WTC11 (cell line): ENCODE measurements around the gene PDE11A.

Experiments used
- ATF2 ChIP-seq: sonication (generic); formaldehyde crosslinking; IDR thresholded peaks from 2 replicates; pipeline ENCODE4 v1.8.1; 2022; ENCODE audit warnings: low read depth, missing genetic modification reagents, borderline replicate concordance
- CREM ChIP-seq: sonication (generic); formaldehyde crosslinking; IDR thresholded peaks from 2 replicates; pipeline ENCODE4 v1.8.1; 2022; ENCODE audit warnings: mild to moderate bottlenecking, missing genetic modification reagents, moderate library complexity
- CTCF ChIP-seq: fragments of 200-600 bp; IDR thresholded peaks from 2 replicates; pipeline ENCODE4 v1.8.0; 2022; ENCODE audit warnings: antibody characterized with exemption
- E2F1 ChIP-seq: sonication (generic); formaldehyde crosslinking; IDR thresholded peaks from 2 replicates; pipeline ENCODE4 v1.8.0; 2022; ENCODE audit warnings: mild to moderate bottlenecking, missing genetic modification reagents
- ETV6 ChIP-seq: sonication (generic); formaldehyde crosslinking; IDR thresholded peaks from 2 replicates; pipeline ENCODE4 v1.8.1; 2022; ENCODE audit warnings: mild to moderate bottlenecking, missing genetic modification reagents
- IRF1 ChIP-seq: sonication (generic); formaldehyde crosslinking; IDR thresholded peaks from 2 replicates; pipeline ENCODE4 v1.8.0; 2023; ENCODE audit warnings: missing genetic modification reagents
- MXD4 ChIP-seq: fragments of 250-450 bp; sonication (Bioruptor Pico); IDR thresholded peaks from 2 replicates; pipeline ENCODE4 v1.8.0; 2021; ENCODE audit warnings: mild to moderate bottlenecking, moderate library complexity, borderline replicate concordance
- NFYB ChIP-seq: sonication (generic); formaldehyde crosslinking; conservative IDR thresholded peaks from 2 replicates; pipeline ENCODE4 v1.8.0; 2022; ENCODE audit warnings: low read depth, missing genetic modification reagents
- PRDM15 ChIP-seq: sonication (generic); formaldehyde crosslinking; IDR thresholded peaks from 2 replicates; pipeline ENCODE4 v1.8.0; 2022; ENCODE audit warnings: missing genetic modification reagents
- USF2 ChIP-seq: sonication (generic); formaldehyde crosslinking; IDR thresholded peaks from 2 replicates; pipeline ENCODE4 v1.8.1; 2023; ENCODE audit warnings: mild to moderate bottlenecking, missing genetic modification reagents, moderate library complexity
- TF ChIP-seq, protein P1 (sequence below): sonication (generic); formaldehyde crosslinking; IDR thresholded peaks from 2 replicates; pipeline ENCODE4 v1.8.0; 2022; ENCODE audit warnings: mild to moderate bottlenecking, missing genetic modification reagents
- TF ChIP-seq, protein P2 (sequence below): sonication (generic); formaldehyde crosslinking; IDR thresholded peaks from 2 replicates; pipeline ENCODE4 v1.8.1; 2023; ENCODE audit warnings: mild to moderate bottlenecking, missing genetic modification reagents, borderline replicate concordance
- TF ChIP-seq, protein P3 (sequence below): sonication (generic); formaldehyde crosslinking; IDR thresholded peaks from 2 replicates; pipeline ENCODE4 v1.8.0; 2022; ENCODE audit warnings: mild to moderate bottlenecking, missing genetic modification reagents
- TF ChIP-seq, protein P4 (sequence below): sonication (generic); formaldehyde crosslinking; IDR thresholded peaks from 2 replicates; pipeline ENCODE4 v1.8.1; 2022; ENCODE audit warnings: low read depth, mild to moderate bottlenecking, moderate library complexity, missing genetic modification reagents, borderline replicate concordance

DNA sequence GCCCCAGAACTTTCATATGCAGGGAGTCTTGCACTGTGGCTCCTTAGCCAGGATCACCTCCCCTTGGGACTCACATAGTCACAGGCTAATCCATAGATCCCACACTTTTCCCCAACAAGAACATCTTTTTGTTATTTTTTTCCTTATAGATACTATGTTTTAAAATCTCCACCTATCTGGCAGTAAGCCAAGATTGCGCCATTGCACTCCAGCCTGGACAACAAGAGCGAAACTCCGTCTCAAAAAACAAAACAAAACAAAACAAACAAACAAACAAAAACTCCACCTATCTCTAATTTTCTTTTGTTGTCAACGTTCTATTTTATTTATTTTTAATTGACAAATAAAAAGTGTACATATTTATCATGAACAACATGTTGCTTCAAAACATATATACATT lies 141.7 kb downstream of the PDE11A start:
- TF ChIP-seq CTCF (no peak), CREM (CRISPR knock-in tag) (no peak), MXD4 (CRISPR knock-in tag) (no peak), E2F1 (CRISPR knock-in tag) (no peak), IRF1 (CRISPR knock-in tag) (no peak), ETV6 (CRISPR knock-in tag) (no peak), USF2 (CRISPR knock-in tag) (no peak), PRDM15 (no peak), ATF2 (CRISPR knock-in tag) (no peak), NFYB (CRISPR knock-in tag) (no peak)
- TF ChIP-seq, protein P1, sequence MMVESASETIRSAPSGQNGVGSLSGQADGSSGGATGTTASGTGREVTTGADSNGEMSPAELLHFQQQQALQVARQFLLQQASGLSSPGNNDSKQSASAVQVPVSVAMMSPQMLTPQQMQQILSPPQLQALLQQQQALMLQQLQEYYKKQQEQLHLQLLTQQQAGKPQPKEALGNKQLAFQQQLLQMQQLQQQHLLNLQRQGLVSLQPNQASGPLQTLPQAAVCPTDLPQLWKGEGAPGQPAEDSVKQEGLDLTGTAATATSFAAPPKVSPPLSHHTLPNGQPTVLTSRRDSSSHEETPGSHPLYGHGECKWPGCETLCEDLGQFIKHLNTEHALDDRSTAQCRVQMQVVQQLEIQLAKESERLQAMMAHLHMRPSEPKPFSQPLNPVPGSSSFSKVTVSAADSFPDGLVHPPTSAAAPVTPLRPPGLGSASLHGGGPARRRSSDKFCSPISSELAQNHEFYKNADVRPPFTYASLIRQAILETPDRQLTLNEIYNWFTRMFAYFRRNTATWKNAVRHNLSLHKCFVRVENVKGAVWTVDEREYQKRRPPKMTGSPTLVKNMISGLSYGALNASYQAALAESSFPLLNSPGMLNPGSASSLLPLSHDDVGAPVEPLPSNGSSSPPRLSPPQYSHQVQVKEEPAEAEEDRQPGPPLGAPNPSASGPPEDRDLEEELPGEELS (CRISPR knock-in tag), result no peak
- TF ChIP-seq, protein P2, sequence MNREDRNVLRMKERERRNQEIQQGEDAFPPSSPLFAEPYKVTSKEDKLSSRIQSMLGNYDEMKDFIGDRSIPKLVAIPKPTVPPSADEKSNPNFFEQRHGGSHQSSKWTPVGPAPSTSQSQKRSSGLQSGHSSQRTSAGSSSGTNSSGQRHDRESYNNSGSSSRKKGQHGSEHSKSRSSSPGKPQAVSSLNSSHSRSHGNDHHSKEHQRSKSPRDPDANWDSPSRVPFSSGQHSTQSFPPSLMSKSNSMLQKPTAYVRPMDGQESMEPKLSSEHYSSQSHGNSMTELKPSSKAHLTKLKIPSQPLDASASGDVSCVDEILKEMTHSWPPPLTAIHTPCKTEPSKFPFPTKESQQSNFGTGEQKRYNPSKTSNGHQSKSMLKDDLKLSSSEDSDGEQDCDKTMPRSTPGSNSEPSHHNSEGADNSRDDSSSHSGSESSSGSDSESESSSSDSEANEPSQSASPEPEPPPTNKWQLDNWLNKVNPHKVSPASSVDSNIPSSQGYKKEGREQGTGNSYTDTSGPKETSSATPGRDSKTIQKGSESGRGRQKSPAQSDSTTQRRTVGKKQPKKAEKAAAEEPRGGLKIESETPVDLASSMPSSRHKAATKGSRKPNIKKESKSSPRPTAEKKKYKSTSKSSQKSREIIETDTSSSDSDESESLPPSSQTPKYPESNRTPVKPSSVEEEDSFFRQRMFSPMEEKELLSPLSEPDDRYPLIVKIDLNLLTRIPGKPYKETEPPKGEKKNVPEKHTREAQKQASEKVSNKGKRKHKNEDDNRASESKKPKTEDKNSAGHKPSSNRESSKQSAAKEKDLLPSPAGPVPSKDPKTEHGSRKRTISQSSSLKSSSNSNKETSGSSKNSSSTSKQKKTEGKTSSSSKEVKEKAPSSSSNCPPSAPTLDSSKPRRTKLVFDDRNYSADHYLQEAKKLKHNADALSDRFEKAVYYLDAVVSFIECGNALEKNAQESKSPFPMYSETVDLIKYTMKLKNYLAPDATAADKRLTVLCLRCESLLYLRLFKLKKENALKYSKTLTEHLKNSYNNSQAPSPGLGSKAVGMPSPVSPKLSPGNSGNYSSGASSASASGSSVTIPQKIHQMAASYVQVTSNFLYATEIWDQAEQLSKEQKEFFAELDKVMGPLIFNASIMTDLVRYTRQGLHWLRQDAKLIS (CRISPR knock-in tag), result no peak
- TF ChIP-seq, protein P3, sequence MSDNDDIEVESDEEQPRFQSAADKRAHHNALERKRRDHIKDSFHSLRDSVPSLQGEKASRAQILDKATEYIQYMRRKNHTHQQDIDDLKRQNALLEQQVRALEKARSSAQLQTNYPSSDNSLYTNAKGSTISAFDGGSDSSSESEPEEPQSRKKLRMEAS, result no peak
- TF ChIP-seq, protein P4, sequence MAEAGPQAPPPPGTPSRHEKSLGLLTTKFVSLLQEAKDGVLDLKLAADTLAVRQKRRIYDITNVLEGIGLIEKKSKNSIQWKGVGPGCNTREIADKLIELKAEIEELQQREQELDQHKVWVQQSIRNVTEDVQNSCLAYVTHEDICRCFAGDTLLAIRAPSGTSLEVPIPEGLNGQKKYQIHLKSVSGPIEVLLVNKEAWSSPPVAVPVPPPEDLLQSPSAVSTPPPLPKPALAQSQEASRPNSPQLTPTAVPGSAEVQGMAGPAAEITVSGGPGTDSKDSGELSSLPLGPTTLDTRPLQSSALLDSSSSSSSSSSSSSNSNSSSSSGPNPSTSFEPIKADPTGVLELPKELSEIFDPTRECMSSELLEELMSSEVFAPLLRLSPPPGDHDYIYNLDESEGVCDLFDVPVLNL, result no peak
